Measurements from ENCODE around the gene C5orf63.

GRCh38 chr5:127074466-127074865, 1.2 kb upstream of the C5orf63 start:
- no peak for TF ChIP-seq POLR2A (IDR thresholded peaks at IDR 0.05)
- TF ChIP-seq, protein P1, sequence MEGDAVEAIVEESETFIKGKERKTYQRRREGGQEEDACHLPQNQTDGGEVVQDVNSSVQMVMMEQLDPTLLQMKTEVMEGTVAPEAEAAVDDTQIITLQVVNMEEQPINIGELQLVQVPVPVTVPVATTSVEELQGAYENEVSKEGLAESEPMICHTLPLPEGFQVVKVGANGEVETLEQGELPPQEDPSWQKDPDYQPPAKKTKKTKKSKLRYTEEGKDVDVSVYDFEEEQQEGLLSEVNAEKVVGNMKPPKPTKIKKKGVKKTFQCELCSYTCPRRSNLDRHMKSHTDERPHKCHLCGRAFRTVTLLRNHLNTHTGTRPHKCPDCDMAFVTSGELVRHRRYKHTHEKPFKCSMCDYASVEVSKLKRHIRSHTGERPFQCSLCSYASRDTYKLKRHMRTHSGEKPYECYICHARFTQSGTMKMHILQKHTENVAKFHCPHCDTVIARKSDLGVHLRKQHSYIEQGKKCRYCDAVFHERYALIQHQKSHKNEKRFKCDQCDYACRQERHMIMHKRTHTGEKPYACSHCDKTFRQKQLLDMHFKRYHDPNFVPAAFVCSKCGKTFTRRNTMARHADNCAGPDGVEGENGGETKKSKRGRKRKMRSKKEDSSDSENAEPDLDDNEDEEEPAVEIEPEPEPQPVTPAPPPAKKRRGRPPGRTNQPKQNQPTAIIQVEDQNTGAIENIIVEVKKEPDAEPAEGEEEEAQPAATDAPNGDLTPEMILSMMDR (IDR thresholded peaks at IDR 0.05 in 4 of 5, conservative IDR thresholded peaks at IDR 0.05 in 1 of 5) = no peak

All from gastrocnemius medialis (tissue), 4 donors.